ENCODE results near the gene TMEM94. TPM values are rescaled to one million over a fixed set of nuclear protein-coding genes. Genes with fewer than 3 reads are reported as not detected.

TMEM94 gene
- 69.8 TPM for polyA plus RNA-seq (2012; ENCODE audit: insufficient read depth, insufficient read length, low read depth)

DNA sequence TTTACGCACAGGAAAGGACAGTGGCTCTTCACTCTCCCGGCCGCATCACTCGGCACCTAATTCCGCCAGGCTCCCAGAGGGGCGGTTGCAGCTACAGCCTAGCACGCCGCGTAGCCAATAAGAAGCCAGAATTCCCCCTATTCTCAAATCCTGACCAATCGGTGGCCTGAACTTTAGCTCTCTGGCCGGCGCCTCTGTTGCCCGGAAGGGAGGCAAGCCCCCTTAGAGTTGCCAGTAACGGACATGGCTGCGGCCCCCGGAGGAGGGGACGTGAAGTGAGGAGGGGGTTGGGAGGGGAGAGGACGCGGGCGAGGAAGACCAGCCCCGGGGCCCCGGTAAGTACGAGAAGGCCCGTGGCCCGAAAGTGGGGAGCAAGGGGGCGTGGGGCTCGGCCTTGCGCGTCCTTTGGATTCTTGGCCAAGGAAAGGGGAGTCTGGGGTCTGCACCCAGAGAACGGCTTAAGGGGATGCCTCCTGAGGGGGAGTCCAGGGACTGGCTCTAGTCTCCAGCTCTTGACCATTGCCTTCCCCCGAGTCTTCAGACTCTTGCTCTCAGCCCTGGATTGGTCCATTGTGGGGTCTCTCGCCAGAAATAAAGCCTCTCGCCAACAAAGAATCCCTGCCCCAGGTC lies at the start of gene TMEM94:
TSS of gene TMEM94 (plus strand) at position 219 of the 630 bp plus-strand sequence. CDS start 15,271 bp downstream, outside the sequence.
- H3K4me3 ChIP-seq (ENCODE audit: low read depth, low read length): peak within 1 kb of the TSS; percentile 95
- no peaks in the 10 kb centered on the region; the same call in 1 of the 2 replicates for H3K36me3 ChIP-seq
- no peaks in the 10 kb centered on the region for H3K9me3 ChIP-seq
- TF ChIP-seq, protein P1, sequence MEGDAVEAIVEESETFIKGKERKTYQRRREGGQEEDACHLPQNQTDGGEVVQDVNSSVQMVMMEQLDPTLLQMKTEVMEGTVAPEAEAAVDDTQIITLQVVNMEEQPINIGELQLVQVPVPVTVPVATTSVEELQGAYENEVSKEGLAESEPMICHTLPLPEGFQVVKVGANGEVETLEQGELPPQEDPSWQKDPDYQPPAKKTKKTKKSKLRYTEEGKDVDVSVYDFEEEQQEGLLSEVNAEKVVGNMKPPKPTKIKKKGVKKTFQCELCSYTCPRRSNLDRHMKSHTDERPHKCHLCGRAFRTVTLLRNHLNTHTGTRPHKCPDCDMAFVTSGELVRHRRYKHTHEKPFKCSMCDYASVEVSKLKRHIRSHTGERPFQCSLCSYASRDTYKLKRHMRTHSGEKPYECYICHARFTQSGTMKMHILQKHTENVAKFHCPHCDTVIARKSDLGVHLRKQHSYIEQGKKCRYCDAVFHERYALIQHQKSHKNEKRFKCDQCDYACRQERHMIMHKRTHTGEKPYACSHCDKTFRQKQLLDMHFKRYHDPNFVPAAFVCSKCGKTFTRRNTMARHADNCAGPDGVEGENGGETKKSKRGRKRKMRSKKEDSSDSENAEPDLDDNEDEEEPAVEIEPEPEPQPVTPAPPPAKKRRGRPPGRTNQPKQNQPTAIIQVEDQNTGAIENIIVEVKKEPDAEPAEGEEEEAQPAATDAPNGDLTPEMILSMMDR (IDR thresholded peaks at IDR 0.05; ENCODE audit: low read depth, low read length): no peak
- peaks cover 5% of the 10 kb centered on the region for H3K4me1 ChIP-seq
- peak; percentile 96 for DNase-seq
- H3K27me3 ChIP-seq: no peaks in the 10 kb centered on the region

- DNase-seq: no peak
- H3K4me1 ChIP-seq: no peaks in the 10 kb centered on the region
- TF ChIP-seq, protein P1 (IDR thresholded peaks at IDR 0.05; ENCODE audit: low read depth, low read length): no peak
- H3K9me3 ChIP-seq: no peaks in the 10 kb centered on the region
- no peak overlapping the region for H3K4me3 ChIP-seq (ENCODE audit: low read depth, low read length)
- H3K36me3 ChIP-seq: no peaks in the 10 kb centered on the region
- H3K27me3 ChIP-seq: no peaks in the 10 kb centered on the region
Measured at GRCh38 chr17:75407655-75408352, 48.6 kb upstream of the TMEM94 start.

GRCh38 chr17:75410141-75410540 lies 46.3 kb upstream of the TMEM94 start:
- TF ChIP-seq, protein P1 (IDR thresholded peaks at IDR 0.05; ENCODE audit: low read depth, low read length): no peak
- peaks cover 12% of the 10 kb centered on the region for H3K27me3 ChIP-seq
- H3K9me3 ChIP-seq: no peaks in the 10 kb centered on the region
- no peaks in the 10 kb centered on the region for H3K36me3 ChIP-seq
- no peak overlapping the region for H3K4me3 ChIP-seq (ENCODE audit: low read depth, low read length)
- H3K4me1 ChIP-seq: no peaks in the 10 kb centered on the region
- DNase-seq: no peak

GRCh38 chr17:75411328-75412067 lies 44.9 kb upstream of the TMEM94 start:
- no peaks in the 10 kb centered on the region for H3K4me1 ChIP-seq
- no peak for DNase-seq
- TF ChIP-seq, protein P1 (IDR thresholded peaks at IDR 0.05; ENCODE audit: low read depth, low read length): no peak

GRCh38 chr17:75412455-75413317 lies 43.7 kb upstream of the TMEM94 start:
- Histone ChIP-seq H3K27me3 (peaks cover 20% of the 10 kb centered on the region), H3K4me3 (ENCODE audit: low read depth, low read length) (peak overlapping the region; percentile 35), H3K4me1 (no peaks in the 10 kb centered on the region), H3K9me3 (no peaks in the 10 kb centered on the region), H3K36me3 (no peaks in the 10 kb centered on the region)
- TF ChIP-seq, protein P1 (IDR thresholded peaks at IDR 0.05; ENCODE audit: low read depth, low read length): peak; percentile 94
- DNase-seq: peak; percentile 61

More at GRCh38 chr17:75411328-75412067, 44.9 kb upstream of the TMEM94 start:
- no peaks in the 10 kb centered on the region for H3K36me3 ChIP-seq
- no peak overlapping the region for H3K4me3 ChIP-seq (ENCODE audit: low read depth, low read length)
- peaks cover 20% of the 10 kb centered on the region for H3K27me3 ChIP-seq
- no peaks in the 10 kb centered on the region for H3K9me3 ChIP-seq

Data from BE2C (cell line).